Measurements from ENCODE around the gene NKD1. TPM values are rescaled to one million over a fixed set of nuclear protein-coding genes. Genes with fewer than 3 reads are reported as not detected.
"Not testable (repeated sequence)": the region's sequence is repeated elsewhere in the genome, so short reads cannot be mapped to it uniquely, and the experiment has no call there.

NKD1 gene
- total RNA-seq, 1 experiment from 2014 or later = 0.74 TPM

DNA sequence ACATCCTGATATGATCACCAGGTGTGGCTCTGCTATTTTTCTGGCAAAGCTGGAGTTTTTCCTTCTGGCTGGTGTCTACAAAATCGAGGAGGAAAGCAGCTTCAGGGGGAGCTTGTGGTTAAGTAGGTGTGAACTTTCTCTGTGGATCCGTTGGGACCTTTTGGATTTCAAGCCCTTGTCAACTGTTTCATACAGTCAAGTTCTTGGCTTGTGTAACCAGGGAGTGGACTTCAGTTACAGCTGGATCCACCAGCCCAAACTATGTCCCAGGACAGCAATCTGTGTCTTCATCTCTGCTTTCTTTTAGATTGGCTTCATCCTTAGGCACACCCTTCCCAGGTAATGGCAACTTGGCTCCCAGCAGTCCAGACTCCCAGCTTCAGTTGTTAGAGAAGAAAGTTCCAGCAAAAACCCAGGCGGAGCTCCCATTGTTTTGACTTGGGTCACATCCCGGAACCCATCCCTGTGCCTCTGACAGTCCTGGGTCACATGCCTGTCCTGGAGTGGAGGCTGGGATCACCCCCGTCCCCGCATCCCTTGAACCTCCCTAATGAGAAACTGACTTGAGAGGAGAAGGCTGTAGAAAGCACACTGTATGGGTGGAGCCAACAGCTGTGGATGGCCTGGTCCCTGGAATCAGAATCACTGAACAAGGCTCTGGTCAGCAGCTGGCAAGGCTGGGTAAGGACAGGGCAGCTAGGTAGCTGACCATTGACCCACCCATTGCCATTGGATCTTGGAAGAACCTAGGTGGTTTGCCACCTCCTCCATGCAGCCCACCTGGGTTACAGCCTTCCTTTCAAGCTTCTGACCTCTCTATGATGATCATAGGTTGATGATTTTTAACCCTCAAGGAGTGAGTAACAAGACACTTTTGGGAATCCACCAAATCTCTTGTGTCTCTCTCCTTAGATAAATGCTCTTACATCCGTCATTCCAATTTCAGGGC lies 18.1 kb downstream of the NKD1 start:
- in situ Hi-C loops (cut with HindIII; ENCODE audit: low pct_unique_long_range_greater_than_20kb, low sequenced_read_pairs) = no loop called here
- no peak for DNase-seq (ENCODE audit: low read depth, low spot score)

DNA sequence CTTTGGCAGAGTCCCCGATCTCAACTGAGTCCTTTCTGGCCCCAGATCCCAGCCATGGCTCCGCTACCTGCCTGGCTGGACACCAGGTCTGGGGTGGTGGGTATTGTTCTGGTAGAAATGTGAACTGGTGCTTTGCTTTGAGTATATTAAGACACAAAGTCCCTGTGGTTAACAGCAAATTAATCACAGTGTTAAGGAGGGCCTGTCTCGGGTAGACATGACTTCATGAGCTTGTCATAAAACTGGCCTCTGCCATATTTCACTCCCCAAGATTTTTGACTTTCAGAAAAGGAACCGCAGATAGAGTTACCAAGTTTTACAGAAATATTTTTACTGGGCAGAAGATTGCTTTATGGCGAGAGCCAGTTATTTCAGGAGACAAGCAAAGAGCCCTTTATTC lies 19.5 kb downstream of the NKD1 start:
- in situ Hi-C loops (cut with HindIII; ENCODE audit: low pct_unique_long_range_greater_than_20kb, low sequenced_read_pairs) = no loop called here

DNA sequence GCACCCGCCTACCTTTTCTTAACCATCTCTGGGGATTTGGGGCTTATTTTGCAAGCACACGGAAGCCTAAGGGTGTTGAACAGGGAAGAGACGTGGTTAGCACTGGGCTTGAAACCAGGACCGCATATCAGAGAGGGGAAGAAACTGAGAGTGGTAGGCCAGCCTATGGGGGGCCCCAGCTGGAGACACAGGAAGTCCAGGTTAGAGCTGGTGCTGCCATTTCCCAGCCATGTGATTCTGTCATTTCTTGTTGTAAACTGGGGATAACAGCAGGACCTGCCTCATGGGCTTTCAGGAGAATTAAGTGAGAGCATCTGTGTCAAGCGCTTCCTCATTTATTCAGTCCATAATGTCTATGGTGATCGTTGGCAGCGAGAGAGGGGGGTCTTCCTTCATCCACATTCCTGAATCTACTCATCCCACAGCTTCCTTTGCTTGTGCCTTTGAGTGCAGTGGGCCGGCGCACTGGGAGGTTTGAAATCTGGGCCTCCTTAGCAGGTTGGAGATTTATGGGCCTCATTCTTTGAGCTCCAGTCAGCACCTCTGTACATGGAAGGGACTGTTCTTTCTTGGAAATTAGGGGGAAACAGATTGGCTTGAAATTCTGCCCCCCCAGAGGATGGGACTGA lies 20.1 kb downstream of the NKD1 start:
- DNase-seq (ENCODE audit: low read depth, low spot score) = no peak
- in situ Hi-C loops (cut with HindIII; ENCODE audit: low pct_unique_long_range_greater_than_20kb, low sequenced_read_pairs) = no loop called here

More for the DNA sequence above, 19.5 kb downstream of the NKD1 start:
- DNase-seq (ENCODE audit: low read depth, low spot score) = no peak

DNA sequence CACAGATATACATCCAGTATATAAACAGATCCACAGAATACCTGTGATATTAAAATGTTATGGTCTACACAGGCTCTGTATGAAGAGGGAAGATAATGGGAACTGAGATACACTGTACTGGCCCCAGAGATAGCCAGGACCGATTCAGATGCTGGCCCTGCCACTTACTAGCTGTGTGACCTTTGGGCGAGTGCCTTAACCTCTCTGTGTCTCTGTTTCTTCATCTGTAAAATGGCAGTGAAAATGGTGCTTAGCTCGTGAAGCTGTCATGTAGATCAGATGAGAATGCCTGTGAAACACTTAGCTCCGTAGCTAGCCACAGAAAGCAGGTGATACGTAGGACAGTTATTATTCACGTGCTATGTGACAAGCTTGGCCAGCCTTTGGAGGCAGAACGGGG lies 22.2 kb downstream of the NKD1 start:
- DNase-seq (ENCODE audit: low read depth, low spot score) = no peak
- in situ Hi-C loops (cut with HindIII; ENCODE audit: low pct_unique_long_range_greater_than_20kb, low sequenced_read_pairs) = no loop called here

DNA sequence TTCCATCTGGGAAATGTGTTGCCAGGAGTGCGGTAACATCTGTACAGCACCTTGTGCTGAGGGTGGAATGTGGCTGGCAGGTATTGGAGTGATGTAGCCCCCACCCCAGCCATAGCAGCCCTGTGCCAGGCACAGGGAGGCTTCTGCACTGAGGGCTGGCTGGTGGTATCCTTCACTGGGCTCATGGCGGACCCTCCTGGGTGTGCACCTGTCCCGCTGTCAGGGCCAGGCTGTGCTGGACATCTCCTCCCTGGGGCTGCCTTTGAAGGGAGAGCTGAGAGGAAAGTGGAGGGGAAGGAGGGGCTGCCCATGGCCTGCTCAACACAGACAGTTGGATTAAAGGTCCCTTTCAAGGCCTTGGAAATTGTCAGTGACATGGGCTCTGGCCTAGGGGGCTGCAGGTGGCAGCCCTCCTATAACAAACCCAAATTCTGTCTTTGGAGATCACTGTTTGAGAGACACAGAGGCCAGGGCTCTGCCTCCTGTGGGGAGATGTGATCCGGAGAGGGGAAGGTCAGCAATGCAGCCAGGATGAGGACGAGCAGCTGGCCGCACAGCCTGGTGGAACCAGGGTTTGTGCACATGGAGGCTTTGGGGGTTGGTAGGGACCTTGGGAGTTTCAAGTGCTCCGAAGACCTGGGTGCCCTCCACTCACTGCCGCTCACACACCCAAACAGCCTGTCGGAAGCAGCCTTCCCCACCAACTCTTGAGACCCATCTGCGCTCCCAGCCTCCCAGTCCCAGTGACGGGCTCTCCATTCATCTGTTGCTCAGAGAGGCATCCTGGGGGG lies 22.8 kb downstream of the NKD1 start:
- no peak for DNase-seq (ENCODE audit: low read depth, low spot score)
- in situ Hi-C loops (cut with HindIII; ENCODE audit: low pct_unique_long_range_greater_than_20kb, low sequenced_read_pairs) = no loop called here

DNA sequence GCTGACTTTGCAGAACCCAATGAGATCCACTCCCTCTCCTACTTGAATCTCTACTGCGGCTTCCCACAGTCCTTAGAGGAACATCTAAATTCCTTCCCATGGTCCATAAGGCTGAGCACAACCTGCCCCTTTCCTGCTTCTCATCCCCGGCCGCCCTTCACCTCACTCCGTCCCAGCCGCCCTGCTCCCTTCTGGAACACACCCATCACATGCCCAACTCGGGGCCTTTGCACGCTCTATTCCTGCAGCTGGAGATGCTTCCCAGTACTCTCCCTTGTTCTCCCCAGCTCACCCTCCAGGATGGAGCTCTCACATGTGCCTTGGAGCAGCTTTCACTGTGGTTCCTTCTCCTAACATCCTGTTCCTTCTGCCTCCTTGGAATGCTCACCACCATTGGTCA lies 23.6 kb downstream of the NKD1 start:
- in situ Hi-C loops (cut with HindIII; ENCODE audit: low pct_unique_long_range_greater_than_20kb, low sequenced_read_pairs) = no loop called here
- DNase-seq (ENCODE audit: low read depth, low spot score) = no peak

DNA sequence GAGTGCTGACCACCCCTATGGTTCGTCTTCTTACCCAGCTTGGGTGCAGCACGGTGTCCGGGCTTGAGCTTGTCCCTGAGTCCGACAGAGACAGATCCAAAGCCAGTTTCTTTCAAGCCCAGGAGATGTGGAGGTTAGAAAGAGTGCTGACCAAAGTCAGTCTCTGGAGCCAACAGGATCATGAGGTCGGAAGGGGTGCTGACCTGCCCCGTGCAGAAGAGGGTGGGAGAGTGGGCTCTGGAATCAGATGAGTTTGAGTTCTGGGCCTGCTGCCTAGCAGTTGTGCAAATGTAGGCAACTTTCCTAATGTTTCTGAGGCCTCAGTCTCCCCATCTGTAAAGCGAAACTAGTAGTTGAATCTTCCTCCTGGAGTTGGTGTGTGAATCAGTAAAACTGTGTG lies 24.5 kb downstream of the NKD1 start:
- in situ Hi-C loops (cut with HindIII; ENCODE audit: low pct_unique_long_range_greater_than_20kb, low sequenced_read_pairs) = no loop called here
- no peak for DNase-seq (ENCODE audit: low read depth, low spot score)

DNA sequence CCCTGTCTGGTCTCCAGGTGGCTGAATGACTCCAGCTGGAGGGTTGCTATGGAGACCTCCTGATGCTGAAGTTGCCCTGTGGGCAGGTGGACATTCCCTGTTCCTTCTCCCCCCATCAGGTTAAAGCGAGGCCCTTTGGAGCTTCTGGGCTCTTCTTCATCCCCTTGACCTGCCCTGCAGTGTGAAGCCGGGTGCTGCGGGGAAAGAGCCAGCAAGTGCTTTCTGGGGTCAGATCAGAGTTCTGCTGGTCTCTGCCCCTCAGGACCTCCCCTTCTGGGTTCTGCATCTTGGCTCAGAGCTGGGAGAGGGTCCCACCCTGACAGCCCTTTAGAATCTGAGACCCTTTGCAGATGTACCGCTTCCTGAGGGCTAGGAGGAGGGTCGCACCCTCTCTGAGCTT lies 25.1 kb downstream of the NKD1 start:
- in situ Hi-C loops (cut with HindIII; ENCODE audit: low pct_unique_long_range_greater_than_20kb, low sequenced_read_pairs) = no loop called here

DNA sequence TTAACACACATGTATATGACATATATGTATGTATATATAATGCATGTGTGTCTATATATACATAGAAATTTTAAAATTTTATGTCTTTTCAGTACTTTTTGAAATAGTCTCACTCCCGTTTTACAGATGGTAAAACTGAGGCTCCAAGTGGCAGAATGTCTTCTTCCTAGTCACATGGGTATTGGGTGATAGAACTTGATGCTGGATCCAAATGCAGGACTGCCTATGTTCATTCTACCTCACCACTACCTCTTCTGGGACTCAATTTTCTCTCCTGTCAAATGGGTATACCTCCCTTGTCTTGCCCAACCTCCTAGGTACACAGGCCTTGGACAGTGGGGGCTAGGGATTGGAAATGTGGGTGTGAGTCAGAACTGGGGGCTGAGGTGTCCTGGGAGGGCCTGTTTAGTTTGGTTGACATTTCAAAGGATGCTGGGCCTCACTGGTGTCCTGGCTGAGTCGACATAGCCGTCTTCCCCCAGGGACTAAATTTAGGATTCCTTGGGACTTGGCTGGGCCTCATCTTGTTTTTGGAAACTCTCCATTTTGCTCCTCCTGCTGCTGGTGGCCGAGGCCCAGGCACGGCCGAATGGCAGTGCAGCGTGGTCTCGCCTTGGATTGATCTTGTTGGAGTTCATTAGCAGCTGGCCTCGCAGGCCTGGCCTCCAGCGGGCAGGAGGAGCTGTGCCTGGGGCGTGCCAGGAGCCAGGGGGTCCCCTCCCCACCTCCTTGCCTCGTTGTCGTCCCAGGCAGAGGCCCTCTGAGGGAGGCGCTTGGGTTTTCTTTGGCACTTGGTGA lies 25.9 kb downstream of the NKD1 start:
- in situ Hi-C loops (cut with HindIII; ENCODE audit: low pct_unique_long_range_greater_than_20kb, low sequenced_read_pairs) = no loop called here
- DNase-seq (ENCODE audit: low read depth, low spot score) = no peak

More for the DNA sequence above, 25.1 kb downstream of the NKD1 start:
- DNase-seq (ENCODE audit: low read depth, low spot score) = no peak

DNA sequence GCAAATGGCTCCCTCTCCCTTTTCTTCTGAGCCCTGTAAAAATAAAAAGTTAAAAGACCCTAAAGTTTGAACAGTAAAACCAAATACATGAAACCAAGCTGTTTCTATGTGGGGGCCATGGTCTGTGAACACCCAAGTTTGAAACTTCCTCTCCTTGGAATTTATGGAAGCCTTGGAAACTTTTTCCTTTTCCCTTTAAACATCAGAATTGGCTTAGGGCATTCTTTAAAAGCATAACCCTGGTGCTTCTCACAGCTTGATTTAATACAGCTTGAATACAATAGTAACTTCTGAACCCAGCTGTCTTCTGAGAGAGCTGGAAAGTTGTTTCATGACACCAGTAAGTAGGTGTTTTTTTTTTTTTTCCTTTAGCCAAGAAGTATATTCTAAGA lies 26.5 kb downstream of the NKD1 start:
- in situ Hi-C loops (cut with HindIII; ENCODE audit: low pct_unique_long_range_greater_than_20kb, low sequenced_read_pairs) = no loop called here
- DNase-seq (ENCODE audit: low read depth, low spot score) = no peak

DNA sequence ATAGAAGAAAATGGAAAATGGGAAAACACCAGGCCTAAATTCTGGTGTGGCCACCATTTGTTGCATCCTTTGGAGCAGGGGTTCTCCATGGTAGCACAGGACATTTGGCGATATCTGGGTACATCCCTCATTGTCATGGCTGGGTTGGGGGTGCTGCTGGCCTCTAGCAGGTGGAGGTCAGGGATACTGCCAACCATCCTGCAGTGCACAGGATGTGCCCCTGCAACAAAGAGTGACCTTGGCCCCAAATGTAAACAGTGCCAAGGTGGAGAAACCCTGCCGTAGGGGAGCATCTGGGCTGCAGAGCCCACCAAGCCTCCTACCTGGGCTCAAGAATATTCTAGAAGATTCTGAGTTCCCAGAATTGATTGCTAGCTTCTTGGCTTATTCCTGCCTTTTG lies 27.5 kb downstream of the NKD1 start:
- DNase-seq (ENCODE audit: low read depth, low spot score) = no peak

DNA sequence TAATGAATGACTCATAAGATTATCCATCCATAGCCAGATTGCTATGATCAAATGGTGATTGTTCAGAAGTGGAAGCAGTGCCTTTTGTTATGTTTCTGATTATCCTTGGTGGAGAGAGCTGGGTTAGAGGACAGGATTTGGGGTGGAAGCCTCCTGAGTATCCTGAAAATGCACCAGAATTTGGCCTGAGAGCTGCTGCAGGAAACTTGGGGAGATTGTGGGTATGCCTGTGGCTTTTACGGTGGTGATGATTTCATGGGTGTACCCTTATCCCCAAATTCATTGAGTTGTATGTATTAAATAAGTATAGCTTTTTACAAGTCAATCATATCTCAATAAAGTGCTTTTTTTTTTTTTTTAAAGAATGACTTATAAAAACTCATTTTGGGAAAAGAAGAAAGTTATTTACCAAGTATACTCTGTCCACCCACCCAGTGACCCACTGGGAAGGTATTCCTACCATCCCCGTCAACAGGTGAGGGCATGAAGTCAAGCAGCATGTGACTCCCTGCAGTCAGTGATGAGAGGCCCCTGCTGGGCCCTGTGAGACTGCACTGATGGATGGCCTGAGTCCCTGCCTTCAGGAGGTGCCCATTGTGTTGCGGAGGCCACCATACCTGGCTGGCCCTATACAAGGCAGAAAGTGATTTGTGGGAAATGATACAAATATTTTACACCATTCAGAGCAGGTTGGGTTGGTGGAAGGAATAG lies 28.4 kb downstream of the NKD1 start:
- DNase-seq (ENCODE audit: low read depth, low spot score) = no peak
- in situ Hi-C loops (cut with HindIII; ENCODE audit: low pct_unique_long_range_greater_than_20kb, low sequenced_read_pairs) = no loop called here

More for the DNA sequence above, 27.5 kb downstream of the NKD1 start:
- in situ Hi-C loops (cut with HindIII; ENCODE audit: low pct_unique_long_range_greater_than_20kb, low sequenced_read_pairs) = no loop called here

DNA sequence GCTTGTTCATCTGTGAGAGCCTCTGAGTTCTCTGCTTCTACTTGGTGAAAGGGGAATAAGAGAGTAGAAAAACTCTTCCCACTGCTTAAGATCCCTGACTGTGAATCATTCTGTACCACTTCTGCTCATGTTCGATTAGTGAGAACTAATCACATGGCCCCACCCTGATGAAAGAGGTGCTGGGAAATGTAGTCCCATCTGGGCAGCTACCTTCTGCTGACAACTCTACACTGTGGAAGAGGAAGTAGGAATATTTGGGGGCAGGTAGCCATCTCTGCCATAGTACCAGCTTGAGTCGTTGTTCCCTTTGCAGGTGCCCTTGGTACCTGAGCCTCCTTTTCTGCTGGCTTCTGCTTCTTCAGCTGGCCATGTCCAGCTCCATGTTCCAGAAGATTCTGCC lies 29.9 kb downstream of the NKD1 start:
- in situ Hi-C loops (cut with HindIII; ENCODE audit: low pct_unique_long_range_greater_than_20kb, low sequenced_read_pairs) = no loop called here
- no peak for DNase-seq (ENCODE audit: low read depth, low spot score)

DNA sequence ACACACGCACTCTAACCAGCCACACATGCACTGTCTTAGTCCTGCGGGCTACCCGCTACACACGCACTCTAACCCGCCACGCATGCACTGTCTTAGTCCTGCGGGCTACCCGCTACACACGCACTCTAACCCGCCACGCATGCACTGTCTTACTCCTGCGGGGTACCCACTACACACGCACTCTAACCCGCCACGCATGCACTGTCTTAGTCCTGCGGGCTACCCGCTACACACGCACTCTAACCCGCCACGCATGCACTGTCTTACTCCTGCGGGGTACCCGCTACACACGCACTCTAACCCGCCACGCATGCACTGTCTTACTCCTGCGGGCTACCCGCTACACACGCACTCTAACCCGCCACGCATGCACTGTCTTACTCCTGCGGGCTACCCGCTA lies 31.2 kb downstream of the NKD1 start:
- in situ Hi-C loops (cut with HindIII; ENCODE audit: low pct_unique_long_range_greater_than_20kb, low sequenced_read_pairs); DNase-seq (ENCODE audit: low read depth, low spot score): not testable (repeated sequence)

DNA sequence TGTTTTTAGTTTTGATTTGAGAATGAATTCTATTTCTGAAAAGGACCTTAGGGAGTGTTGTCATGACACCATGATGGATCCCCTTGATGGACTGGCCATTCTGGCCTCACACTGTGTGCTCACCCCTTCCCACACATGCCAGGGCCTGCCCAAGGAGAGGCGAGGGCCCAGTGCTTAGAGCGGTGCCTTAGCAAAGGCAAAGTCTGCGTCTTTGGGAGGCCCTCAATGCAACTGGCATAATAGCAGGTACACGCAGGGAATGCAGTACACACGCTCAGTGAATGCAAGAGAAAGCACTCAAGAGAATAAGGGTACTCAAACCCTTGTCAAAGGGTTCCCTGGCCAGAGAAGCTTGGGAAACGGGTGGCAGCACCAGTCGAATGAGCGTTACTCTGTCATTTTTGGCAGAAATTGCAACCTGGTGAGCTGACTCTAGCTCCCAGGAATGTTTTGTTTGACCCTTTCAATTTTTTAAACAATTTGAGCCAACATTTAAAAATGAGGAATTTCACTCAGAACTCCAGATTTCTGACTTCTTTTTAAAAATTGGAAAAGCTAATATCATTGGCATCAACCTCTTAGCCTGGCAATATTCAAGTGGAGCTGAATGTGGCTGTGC lies 32.1 kb downstream of the NKD1 start:
- in situ Hi-C loops (cut with HindIII; ENCODE audit: low pct_unique_long_range_greater_than_20kb, low sequenced_read_pairs) = no loop called here

DNA sequence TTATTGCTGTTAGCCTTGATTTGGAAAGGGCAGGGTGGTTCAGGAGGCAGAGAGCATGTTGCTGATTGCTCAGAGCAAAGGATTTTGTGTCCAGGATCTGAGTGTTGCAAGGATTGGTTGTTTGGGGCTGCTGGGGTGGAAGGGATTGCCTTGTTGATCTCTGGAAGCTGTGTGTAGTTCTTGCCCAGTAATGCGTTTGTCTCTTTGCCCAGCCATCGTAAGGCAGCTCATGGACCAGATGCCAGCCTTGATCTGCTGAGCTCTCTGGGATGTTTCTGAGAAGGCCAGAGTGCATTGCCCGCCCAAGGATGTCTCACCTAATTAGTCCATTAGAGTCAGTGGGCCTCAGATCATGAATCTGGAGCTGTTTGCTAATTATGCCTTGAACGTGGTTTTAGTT lies 33.6 kb downstream of the NKD1 start:
- in situ Hi-C loops (cut with HindIII; ENCODE audit: low pct_unique_long_range_greater_than_20kb, low sequenced_read_pairs) = no loop called here
- no peak for DNase-seq (ENCODE audit: low read depth, low spot score)

More for the DNA sequence above, 32.1 kb downstream of the NKD1 start:
- DNase-seq (ENCODE audit: low read depth, low spot score) = no peak

DNA sequence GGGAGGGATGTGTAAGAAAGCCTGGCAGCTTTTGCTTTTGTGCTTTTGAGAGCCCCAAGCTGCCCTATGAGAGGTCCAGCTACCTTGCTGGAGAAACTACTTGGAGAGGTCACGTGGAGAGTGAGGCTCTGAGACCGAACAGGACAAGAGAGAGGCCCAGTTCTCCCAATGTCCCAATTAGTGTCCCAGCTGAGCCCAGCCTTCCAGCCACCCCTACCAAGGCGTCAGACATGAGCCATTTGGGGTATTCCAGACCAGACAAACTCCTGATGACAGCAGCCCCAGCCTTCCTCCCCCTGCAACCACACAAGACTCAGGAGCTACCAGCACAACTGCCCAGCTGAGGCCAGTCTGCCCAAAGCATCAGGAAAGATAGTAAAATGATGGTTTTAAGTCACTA lies 35.0 kb downstream of the NKD1 start:
- no peak for DNase-seq (ENCODE audit: low read depth, low spot score)
- in situ Hi-C loops (cut with HindIII; ENCODE audit: low pct_unique_long_range_greater_than_20kb, low sequenced_read_pairs) = no loop called here

Measured in SK-MEL-5 (cell line).